HG03378 (cell line): Measurements from ENCODE around the gene HNF1B.

Experiments
- ATAC-seq: cut with Tn5 transposase; IDR thresholded peaks from one replicate; pipeline ENCODE4 v1.9.1; 2021; ENCODE audit warnings: mild to moderate bottlenecking, moderate library complexity; ENCODE audit not compliant: unreplicated experiment

HNF1B gene

DNA sequence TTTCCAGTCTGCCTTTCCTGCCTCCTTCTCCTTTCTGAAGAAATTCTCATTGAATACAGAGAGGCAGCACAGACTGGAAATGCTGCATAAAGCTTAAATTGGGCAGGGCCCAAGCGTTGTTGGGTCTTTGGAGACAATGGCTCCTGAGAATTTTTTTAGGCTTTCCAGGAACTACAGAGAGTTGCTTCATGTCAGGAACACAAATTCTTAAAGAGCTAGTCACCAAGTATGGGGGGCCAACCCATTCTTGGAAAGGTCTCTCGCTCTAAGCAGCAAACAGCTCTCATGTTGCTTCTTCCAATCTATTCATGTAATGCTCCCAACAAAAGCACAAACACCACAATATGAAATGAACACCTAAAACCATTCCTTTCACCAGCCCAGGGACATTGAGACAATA lies 6.9 kb downstream of the HNF1B start:
- no peak for ATAC-seq

DNA sequence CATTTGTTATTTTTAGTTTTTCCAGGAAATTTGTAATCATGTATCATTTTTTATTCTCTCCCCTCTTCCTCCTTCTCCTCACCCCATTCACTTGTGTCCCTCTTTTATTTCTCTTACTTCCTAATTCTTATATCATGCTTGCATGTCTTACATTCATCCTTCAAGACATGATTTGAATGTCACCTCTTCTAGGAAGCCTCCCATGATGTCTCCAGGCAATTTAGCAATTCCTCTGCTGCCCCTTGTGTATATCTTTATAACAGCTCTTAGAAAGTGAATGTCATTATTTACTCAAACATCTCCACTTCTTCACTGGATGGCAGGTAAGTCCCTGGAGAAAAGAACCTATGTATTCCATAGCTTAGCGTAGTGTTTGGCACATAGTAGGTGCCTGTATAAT lies 7.8 kb downstream of the HNF1B start:
- no peak for ATAC-seq

DNA sequence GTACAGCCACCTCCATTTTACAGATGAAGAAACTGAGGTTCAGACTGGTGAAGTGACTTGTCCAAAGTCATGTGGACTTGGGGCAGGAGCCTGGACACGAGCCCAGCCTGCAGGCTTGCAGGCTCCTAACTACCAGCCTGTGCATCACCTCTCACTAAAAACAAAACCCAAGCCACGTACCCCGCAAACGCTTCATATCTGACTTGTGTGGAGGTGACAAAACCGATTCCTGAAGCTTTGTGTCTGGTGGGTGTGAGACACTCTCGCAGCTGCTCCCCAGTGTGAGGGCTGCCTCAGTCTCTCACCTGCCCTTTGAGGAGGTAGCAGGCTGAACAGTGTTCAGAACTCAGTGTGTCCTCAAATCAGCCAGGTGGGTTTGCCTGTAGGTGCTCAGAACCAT lies 8.4 kb downstream of the HNF1B start:
- ATAC-seq = no peak

DNA sequence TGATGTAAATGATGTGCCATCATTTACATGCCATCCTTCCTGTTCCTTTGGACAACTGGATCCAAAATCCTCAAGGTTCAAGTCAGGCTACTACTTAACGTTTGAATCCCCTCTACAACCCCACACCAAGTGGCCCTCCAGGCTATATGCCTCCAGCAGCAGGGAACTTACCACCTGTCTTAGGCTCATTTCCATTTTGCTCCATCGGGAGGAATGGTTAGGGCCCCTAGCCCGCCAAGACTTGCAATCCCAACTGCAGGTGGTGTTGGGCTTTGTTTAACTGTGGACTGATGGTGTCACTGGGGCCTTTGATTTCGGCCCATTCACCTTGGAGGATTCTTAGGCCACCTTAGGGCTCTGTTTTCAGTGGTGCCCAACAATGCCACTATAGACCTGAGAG lies 9.7 kb downstream of the HNF1B start:
- ATAC-seq = no peak

DNA sequence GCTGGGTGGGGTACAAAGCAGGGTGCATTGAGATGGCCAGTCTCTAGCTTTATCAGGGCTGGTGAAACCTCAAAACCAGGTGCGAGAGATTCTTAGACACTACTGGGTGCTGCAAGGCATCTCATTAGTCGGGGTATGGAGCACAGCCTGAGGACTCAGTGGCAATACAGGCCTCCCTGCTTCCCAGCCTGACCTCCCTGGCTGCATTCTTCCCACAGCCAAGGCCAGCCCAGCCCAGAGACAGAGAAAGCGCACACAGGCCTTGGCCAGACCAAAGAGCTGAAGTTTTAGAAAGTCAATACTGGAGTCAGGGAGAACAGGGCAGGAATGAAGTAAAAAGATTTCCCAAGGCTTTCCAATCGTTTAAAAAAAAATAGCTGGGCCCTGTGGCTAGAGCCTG lies 12.5 kb downstream of the HNF1B start:
- ATAC-seq = no peak

DNA sequence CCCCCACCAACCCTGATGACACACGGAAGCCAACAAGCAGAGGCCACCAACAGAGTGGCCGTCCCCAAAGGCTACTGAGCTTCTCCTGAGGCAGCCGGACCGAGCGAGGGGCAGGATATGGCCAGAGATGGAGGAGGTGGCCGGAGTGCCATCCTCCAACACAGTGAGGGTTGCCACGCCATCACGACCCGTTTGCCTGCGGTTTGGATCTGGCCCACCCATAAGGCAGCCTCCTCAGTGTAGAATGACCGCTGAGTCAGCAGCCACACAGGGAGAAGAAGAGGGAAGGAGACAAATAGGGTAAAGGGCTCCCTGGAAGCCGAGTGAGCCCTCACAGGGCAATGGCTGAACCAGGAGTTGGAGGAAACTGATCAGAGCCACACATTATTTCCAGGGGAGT lies 13.8 kb downstream of the HNF1B start:
- ATAC-seq = no peak

DNA sequence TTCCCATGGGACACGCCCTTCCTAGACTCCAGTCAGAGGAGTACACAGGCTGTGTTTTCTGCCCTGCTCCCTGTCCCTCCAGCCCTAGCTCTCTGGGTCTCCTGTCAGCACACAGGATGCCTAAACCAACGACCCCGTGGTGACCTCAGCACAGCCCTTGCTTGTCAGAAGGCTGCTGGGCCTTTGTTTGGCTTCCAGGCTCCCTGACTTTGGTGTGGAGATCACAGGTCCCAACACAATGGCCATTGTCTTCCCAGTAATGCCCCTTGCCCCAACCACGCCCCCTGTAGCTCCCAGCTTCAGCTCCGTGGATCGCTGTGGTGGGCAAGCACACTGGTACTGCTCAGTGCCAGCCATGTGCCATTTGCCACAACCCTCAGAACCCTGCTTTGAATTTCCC lies 15.0 kb downstream of the HNF1B start:
- no peak for ATAC-seq

DNA sequence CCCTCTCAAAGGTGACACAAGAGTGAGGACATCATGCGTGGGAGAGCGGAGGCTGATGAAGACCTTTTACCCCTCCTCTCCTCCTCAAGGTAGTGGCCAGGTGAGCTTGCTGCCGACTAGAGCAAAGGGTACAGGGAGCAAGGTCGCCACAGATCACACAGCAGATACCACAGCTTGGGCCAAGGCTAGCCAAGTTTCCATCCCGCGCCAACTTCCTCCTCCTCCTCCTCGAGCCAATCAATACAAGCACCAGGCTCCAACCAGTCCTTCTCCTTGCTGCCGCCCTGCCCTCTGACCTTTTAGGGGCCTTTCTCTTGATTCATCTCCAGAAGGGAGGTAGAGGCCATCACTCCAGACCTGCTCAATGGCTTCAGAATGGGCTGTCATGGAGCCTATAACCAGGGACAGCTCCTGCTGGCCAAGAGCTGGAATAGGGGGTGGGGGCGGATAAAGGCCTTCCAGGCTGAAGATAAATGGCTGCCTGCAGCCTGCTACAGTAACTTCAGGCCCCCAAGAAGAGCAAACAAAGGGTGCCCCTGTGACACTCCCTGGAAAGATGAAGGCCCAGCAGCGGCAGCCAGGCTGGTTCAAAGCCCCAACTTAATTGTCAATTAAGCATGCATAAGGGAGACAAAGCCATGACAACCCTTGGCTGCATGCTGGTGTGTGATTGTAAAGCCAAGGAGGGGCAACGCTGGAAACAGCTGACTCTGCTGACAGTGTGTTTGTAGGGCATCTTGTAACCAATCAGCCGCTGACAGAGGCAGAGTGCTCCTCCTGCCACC lies 17.8 kb downstream of the HNF1B start:
- ATAC-seq = no peak

DNA sequence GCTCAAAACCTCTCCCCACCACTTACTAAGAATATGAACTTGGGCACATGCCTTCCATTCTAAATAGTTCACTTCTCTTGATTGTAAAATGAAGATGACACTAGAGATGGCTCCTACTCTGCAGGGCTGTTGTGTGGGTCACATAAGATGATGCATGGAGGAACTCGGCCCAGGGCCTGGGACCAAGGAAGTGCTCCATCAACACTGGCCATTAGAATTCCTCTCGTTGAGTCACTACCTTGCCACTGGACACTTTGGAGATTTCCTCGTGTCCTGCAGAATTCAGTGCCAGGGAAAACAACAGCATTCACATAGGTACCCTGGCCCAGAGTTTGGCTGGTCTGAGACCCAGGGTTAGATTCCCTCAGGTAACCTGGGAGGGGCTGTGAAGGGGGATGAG lies 18.6 kb downstream of the HNF1B start:
- no peak for ATAC-seq

DNA sequence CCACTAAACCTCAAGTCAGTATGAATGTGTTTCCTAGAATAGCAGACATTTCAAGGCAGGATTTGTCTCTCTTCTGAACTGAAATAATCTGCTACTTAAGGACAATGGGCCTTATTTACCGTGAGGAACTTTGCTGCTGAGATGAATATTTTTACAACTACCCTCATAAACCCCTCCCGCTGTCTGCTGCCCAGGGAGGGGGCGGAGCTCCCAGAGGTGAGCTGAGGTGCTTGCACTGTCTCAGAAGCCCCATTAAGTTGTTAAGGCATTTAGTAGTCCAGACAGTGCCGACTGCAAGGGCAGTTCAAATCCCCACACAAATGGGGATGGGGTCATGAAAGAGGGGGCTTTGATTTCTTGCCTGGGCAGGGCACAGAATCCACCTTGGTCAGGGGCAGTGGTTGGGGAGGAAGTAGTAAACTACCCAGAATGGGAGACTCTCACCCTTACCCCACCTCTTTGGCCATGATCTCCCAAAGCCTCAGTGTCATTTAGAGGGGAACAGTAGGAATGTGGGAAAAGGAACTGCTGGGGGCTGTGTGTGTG lies 19.2 kb downstream of the HNF1B start:
- ATAC-seq = no peak

DNA sequence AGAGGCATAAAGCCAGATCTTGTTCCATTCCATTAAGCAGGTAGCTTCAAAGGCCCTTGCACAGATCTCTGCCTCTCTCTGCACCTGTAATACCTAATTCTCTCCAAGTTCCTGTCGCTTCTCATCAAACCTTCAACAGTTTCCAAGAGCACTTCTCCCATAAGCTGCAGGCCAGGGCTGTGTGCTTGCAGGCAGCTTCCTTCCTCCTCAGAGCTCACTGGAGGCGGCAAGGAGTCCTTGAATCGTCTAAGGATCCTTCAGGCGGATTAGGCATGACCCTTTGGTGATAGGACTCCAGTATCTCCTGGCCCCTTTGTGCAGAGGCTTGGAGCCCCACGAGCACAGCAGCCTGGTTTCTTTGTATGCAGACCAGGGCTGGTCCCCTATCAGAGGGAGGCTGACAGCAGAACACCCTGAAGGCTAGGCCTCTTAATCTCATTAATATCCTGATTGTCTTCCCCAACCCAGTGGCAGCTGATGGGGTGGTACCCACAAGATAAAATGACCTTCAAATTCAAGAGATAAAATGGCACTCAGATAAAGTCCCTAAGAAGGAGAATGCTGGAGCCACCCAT lies 19.8 kb downstream of the HNF1B start:
- no peak for ATAC-seq

DNA sequence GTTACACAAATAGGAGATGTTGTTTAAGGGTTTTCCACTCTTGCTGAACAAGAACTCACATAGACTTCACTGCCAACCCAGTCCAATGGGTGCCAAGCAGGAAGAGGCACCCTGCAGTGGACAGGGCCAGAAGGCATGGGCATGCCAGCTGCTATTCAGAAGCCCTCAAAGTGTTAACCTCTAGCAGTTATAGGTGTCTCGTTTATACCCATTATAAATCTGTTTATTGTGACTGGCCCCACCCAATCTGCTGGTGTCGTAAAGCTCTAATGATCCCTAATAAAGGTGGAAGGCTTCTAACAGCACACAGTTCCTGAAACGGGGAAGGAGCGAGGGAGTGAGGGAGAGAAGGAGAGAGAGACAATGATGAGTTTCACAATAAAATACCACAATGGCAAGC lies 23.9 kb downstream of the HNF1B start:
- no peak for ATAC-seq

DNA sequence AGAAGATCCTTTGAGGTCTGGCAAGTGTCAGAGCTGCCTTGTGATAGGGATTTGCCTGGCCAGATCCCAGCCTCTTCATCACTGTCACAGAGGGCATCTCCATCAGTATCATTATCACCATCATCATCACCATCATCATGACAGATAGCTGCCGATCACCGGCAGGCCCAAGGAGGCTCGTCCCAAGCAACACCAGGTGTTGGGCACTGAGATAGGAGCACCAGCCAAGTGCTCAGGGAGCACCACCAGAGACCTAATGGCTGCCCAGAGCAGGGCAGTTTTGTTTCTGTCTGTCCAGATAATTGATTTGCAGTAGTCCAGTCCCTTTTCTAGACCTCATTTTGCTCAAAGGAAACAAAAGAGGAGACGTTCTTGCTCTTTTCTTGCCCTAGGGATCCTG lies 25.0 kb downstream of the HNF1B start:
- ATAC-seq = no peak

DNA sequence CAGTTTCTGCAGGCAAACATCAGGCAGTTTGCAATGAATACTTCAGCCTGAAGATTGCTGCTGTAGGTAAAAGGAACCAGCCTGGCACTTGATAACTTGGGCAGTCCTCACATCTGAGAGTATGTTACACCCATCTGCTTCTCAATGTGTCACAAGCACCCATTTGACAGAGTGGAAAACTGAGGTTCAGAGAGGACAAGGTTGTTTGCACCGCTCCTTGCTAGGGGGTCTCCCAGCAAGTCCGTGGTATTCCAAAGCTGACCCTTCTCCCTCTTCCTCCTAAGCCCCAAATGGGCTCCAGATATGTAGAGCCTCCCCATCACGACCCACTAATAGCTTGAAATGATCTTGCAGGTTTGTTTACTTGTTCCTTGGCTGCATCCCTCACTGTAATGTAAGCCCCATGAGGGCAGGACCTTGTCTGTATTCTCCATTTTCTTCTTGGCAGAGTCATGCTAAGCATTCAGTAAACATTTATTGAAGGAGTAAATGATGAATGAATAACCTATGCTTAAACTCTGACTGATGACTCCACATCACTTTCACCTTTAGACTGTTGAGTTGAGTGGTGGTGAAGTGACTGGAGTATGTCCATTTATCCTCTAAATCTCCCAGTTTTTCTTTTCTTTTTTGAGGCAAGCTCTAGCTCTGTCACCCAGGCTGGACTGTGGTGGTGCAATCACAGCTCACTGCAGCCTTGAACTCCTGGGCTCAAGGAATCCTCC lies 26.4 kb downstream of the HNF1B start:
- no peak for ATAC-seq

DNA sequence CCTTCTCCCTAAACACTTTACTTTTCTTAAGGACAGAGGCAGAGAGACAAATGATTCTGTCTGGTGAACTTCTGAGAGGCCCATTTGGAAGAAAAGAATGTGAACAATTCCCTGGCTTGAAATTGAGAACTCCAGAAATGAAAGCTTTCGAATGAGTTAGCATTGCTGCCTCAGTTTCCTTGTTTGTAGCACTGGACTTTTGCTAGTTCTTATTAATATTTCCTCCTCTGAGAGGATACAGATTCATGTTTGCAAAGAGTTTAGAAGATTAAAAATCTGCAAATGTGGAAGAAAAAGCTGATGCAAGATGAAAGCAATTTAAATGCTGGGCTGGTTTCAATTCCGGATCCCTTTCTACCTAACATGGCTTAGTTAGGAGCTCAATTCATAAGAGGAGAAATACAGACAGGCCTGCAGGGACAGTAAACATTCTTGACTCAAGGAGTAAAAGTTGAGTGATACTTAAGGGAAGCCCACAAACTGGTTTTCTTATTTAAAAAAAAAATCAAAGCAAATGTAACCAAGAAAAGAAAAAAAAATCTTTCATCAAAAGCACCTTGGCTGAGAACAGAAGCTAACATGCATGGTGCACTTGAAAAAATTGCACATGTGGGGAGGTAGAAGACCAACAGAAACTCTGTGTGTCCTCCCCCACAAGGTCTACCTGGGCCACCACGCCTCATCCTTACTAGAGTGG lies 27.1 kb downstream of the HNF1B start:
- ATAC-seq = no peak

DNA sequence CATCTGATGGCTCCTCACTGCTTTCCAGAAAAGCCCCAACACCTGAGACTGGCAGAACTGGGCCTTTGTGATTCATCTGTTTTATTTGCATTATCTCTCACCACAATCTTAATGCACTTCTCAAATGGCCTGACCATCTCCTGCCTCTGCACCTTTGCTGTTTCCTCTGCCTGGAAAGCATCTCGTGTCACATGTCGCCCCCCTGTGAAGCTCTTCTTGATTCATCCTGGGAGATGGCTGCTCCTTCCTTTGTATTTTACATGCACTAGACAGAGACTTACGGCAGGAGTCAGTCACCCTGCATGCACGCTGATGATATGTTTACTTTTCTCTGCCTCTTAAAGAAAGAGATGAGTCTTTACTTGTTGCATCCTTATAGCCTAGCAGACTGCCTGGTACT lies 30.0 kb downstream of the HNF1B start:
- no peak for ATAC-seq

DNA sequence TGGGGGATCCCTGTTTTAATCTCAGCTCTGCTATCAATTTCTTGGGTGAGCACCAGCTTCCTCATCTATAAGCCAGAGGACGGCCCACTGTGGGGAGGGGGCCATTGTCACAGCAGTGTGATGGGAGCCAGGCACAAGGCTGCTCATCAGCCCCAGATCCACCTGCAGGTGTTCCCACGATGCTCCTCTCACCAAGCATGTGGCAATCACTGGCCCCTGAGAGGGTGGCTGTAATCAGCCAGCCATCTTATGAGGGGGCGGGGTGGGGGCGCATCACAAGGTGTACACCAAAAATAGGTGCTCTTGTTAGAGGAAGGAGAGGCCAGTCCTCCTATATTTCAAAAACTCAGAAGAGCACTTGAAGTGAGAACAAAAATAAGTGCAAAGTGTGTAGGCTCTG lies 31.2 kb downstream of the HNF1B start:
- no peak for ATAC-seq

DNA sequence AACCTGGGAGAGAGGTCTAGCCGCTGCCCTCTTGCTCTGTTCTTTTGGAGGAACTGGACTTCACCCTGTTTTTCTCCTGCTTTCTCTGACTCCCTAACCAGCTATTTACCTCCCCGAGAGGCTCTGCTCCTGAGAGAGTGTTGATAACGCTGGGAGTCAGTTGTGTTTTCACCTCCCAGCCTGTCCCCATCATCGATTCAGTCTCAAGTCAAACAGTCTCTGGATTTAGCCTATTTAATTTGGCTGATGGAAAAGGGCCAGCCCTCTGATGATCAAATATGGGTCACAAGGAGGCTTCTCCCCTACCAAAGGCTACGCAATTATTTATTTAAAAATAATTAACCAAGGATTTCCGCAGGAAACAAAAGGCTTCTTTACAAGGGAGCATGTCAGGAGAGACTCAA lies 31.8 kb downstream of the HNF1B start:
- no peak for ATAC-seq

DNA sequence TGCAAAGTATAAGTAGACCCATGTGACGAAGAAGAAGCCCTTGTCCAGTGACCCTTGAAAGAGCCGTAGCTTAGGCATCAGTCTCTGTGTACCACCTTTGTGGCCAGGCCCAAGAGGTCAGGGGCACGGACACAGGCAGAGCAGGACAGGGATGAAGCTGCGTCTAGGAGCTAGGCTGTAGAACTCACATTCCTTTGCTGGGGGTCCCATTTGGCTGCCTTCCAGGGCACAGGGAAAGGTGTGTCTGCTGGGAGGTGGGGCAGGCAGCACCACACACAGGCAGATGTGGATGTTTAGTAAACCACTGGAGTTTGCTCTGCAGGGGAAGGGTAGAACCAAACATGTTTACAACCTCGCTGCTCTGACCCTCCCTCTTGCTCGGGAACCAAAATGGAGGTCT lies 33.7 kb downstream of the HNF1B start:
- ATAC-seq = no peak

DNA sequence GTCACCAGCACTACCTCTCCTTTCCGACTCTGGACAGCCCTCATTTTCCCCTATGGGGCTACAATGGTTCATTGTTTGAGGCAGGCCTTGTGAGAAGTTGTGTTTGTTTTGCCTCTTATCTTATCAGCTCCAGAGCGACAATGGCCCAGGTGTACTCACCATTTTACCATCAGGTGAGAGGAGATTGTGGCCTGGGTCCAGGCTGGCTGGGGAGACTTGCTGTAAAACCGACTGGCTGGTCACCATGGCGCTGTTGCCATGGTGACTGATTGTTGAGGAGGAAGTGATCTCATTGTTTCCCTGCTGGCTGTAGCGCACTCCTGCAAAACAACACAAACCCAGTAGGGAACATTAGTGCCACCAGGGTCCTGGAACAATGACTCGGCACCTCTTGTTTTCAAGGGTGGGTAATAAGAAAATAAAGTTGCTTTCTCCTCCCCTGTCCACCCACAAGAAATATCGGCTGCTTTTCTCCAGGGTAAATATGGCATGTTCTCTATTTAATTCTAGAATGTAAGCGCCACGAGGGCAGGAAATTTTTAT lies 34.4 kb downstream of the HNF1B start:
- no peak for ATAC-seq

DNA sequence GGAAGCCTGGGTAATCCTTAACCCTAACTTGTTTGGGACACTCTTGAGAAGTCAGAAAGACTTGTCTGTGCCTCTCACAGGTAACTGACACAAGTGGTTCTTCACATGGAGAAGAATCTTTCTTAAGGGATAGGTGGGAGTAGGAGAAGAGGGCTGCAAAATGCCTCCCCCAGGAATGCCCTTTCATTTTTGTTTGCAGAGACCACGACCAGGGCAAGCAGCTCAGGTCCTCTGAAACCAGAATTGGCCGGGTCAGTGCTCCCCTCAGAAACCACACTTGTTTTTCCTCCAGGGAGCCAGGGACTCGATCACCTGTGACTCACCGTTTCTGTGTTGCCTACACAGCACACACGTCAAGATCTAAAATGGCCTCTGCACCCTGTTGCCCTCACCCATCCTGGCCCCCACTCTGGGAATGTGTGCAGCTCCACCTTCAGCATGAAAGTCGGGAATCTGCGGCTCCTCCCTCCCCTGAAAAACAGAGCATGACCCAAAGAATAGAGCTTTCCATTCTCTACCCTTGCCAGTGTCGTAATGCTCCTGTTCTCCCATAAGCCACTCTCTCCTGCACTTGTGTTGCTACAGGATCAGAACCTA lies 36.1 kb downstream of the HNF1B start:
- ATAC-seq = no peak
